Naive thymus-derived CD4-positive, alpha-beta T cell (primary cell): ENCODE measurements around the gene TIMP1. TPM values are rescaled to one million over a fixed set of nuclear protein-coding genes. Genes with fewer than 3 reads are reported as not detected.

Experiments used
- ATAC-seq: fragments of 150-1000 bp; cut with Tn5 transposase; 2 replicates; pipeline ENCODE4 v1.10.0; 2021; ENCODE audit warnings: mild to moderate bottlenecking, moderate library complexity
- CTCF ChIA-PET: fragments of 350-600 bp; sonication (Branson Sonifier 250); formaldehyde crosslinking; loops from one replicate; lab custom pipeline; 2021; ENCODE audit warnings: antibody characterized with exemption; lab: Charles Lee
- POLR2A ChIA-PET: fragments of 350-600 bp; sonication (Branson Sonifier 250); formaldehyde crosslinking; loops from one replicate; lab custom pipeline; 2021; ENCODE audit warnings: antibody characterized with exemption, inconsistent platforms; lab: Charles Lee
- DNase-seq, 9 donors: peaks; one replicate each; pipeline versions ENCODE4 v3.0.0 to v3.0.0-alpha.2; 2020 to 2022; ENCODE audit warnings: mixed read lengths in 1 of 9
- H3K27ac ChIP-seq: one replicate; pipeline ENCODE4 v1.7.0; 2013; ENCODE audit warnings: mild to moderate bottlenecking, low read depth, low read length, moderate library complexity
- H3K27me3 ChIP-seq, 2 donors: one replicate each; pipeline ENCODE4 v1.7.0; 2013; ENCODE audit warnings: low read length in 2 of 2, mild to moderate bottlenecking in 2 of 2, moderate library complexity in 2 of 2; ENCODE audit not compliant: control insufficient read depth in 2 of 2, insufficient read depth in 2 of 2
- H3K36me3 ChIP-seq, 3 experiments: 1 replicate in 2 of 3; 2 replicates in 1 of 3; pipeline ENCODE4 v1.7.0; 2013; ENCODE audit warnings: low read length in 3 of 3, mild to moderate bottlenecking in 3 of 3, moderate library complexity in 1 of 3; ENCODE audit not compliant: insufficient read depth in 3 of 3, control insufficient read depth in 2 of 3
- H3K4me1 ChIP-seq, 2 donors: one replicate each; pipeline ENCODE4 v1.7.0; 2013; ENCODE audit warnings: low read length in 2 of 2, mild to moderate bottlenecking in 2 of 2, moderate library complexity in 1 of 2; ENCODE audit not compliant: control insufficient read depth in 2 of 2, insufficient read depth in 2 of 2
- H3K4me3 ChIP-seq: 2 replicates; pipeline ENCODE4 v1.7.0; 2013; ENCODE audit warnings: mild to moderate bottlenecking, low read length
- H3K9me3 ChIP-seq, 3 experiments: 1 replicate in 2 of 3; 2 replicates in 1 of 3; pipeline ENCODE4 v1.7.0; 2013; ENCODE audit warnings: low read length in 3 of 3; ENCODE audit not compliant: control insufficient read depth in 2 of 3
- H3K27ac Mint-ChIP-seq, 9 donors: one replicate each; pipeline ENCODE4 v1.8.0; 2020 to 2022; ENCODE audit warnings: mixed read lengths in 9 of 9, mild to moderate bottlenecking in 8 of 9, moderate library complexity in 5 of 9, inconsistent platforms in 2 of 9
- H3K27me3 Mint-ChIP-seq, 5 donors: one replicate each; pipeline ENCODE4 v1.8.0; 2021 to 2022; ENCODE audit warnings: mixed read lengths in 5 of 5, mild to moderate bottlenecking in 1 of 5
- H3K36me3 Mint-ChIP-seq, 5 donors: one replicate each; pipeline ENCODE4 v1.8.0; 2020 to 2022; ENCODE audit warnings: mixed read lengths in 5 of 5, mild to moderate bottlenecking in 3 of 5, inconsistent platforms in 1 of 5
- H3K4me1 Mint-ChIP-seq, 7 donors: one replicate each; pipeline ENCODE4 v1.8.0; 2020 to 2022; ENCODE audit warnings: mixed read lengths in 7 of 7, mild to moderate bottlenecking in 3 of 7, inconsistent platforms in 1 of 7
- H3K4me3 Mint-ChIP-seq, 10 donors: one replicate each; pipeline ENCODE4 v1.8.0; 2020 to 2022; ENCODE audit warnings: mild to moderate bottlenecking in 10 of 10, mixed read lengths in 10 of 10, moderate library complexity in 6 of 10, inconsistent platforms in 2 of 10
- H3K9me3 Mint-ChIP-seq, 11 donors: one replicate each; pipeline ENCODE4 v1.8.0; 2020 to 2022; ENCODE audit warnings: mixed read lengths in 11 of 11, mild to moderate bottlenecking in 4 of 11, inconsistent platforms in 1 of 11, moderate library complexity in 1 of 11
- intact Hi-C, 2 donors: fragments of 100-400 bp; cut with micrococcal nuclease; formaldehyde crosslinking; loops; one replicate each; pipeline ENCODE4 v1.15.1; 2023
- polyA plus RNA-seq, 2 donors: library from polyadenylated mRNA; unstranded; fragments of 300-500 nt; fragmentation: Illumina TruSeq; gene quantifications; one replicate each; pipeline ENCODE4 v1.2.3, GENCODE V29; 2021
- total RNA-seq, 6 experiments: library from RNA in 5 of 6; stranded (reverse) in 5 of 6; gene quantifications; 1 replicate in 5 of 6; 2 replicates in 1 of 6; pipeline ENCODE4 v1.2.3 and lab custom pipeline; 2021 to 2026

Gene TIMP1
- total and polyA plus RNA-seq, 7 experiments from 2014 or later = 47.0 to 117 (median 85.2) TPM

- no peak for ATAC-seq
- Histone ChIP-seq H3K27ac (no peak overlapping the region), H3K36me3 (peaks cover 0 to 9% (median 6%) of the 10 kb centered on the region in 3 experiments), H3K27me3 (no peaks in the 10 kb centered on the region), H3K4me1 (peaks cover 9 to 15% of the 10 kb centered on the region in 2 donors), H3K4me3 (no peak overlapping the region), H3K9me3 (no peaks in the 10 kb centered on the region)
- Mint-ChIP-seq H3K36me3 (peaks cover 0 to 3% (median 2%) of the 10 kb centered on the region in 5 donors), H3K4me1 (peaks cover 9 to 42% (median 35%) of the 10 kb centered on the region in 7 donors), H3K9me3 (peaks cover 0 to 5% (median 0%) of the 10 kb centered on the region in 11 donors), H3K4me3 (peak overlapping the region in 2 of 10 donors; percentile 1 to 12), H3K27me3 (no peaks in the 10 kb centered on the region), H3K27ac (no peak overlapping the region)
- POLR2A ChIA-PET = interaction anchor here (1.0 kb wide), 1 partner anchor 10 kb away, joined by 3 read pairs; no protein-coding TSS in a partner anchor
- CTCF ChIA-PET = no interaction called here
- intact Hi-C loops = no loop called here
- no peak for DNase-seq
These were observed 23.8 kb upstream of the TIMP1 start for GRCh38 chrX:47558436-47558835.

- peaks cover 0 to 5% (median 0%) of the 10 kb centered on the region in 11 donors for H3K9me3 Mint-ChIP-seq
- ChIA-PET POLR2A (interaction anchor here (0.7 to 1.4 kb wide), 3 partner anchors 10 to 327 kb away, joined by 3 to 4 read pairs (median 3); no protein-coding TSS in a partner anchor), CTCF (no interaction called here)
- H3K36me3 ChIP-seq = peaks cover 8 to 28% (median 16%) of the 10 kb centered on the region in 3 experiments
- no peak for DNase-seq
- ATAC-seq = no peak
- H3K27me3 Mint-ChIP-seq = no peaks in the 10 kb centered on the region
- H3K36me3 Mint-ChIP-seq = peaks cover 0 to 11% (median 10%) of the 10 kb centered on the region in 5 donors
- H3K4me1 ChIP-seq = peaks cover 10 to 18% of the 10 kb centered on the region in 2 donors
- intact Hi-C loops = loop anchor here (2.0 to 5.0 kb wide), 8 partner anchors 192 to 1337 kb away; partner anchors contain the start of genes ZNF81 (in 2 of the 2), PQBP1 (in 1 of the 2), TIMM17B (in 1 of the 2) and USP11 (in 1 of the 2)
- H3K27me3 ChIP-seq = no peaks in the 10 kb centered on the region
- H3K9me3 ChIP-seq = no peaks in the 10 kb centered on the region
- peak overlapping the region; percentile 85 to 98 (median 92) for H3K4me3 Mint-ChIP-seq
- peak overlapping the region; percentile 96 to 100 (median 97) for H3K27ac Mint-ChIP-seq
- peaks cover 12 to 61% (median 46%) of the 10 kb centered on the region in 7 donors for H3K4me1 Mint-ChIP-seq
- H3K27ac ChIP-seq = peak overlapping the region; percentile 92
- peak overlapping the region; percentile 92 for H3K4me3 ChIP-seq
These were observed 21.9 kb upstream of the TIMP1 start for GRCh38 chrX:47560179-47560933.

GRCh38 chrX:47560934-47561658, 21.1 kb upstream of the TIMP1 start, which contains the start of gene ARAF:
Gene ARAF (plus strand): TSS chrX:47561205. CDS start chrX:47562968, 1,763 bp downstream.
- ChIA-PET CTCF (no interaction called here), POLR2A (interaction anchor here (0.6 to 1.5 kb wide), 4 partner anchors 21 to 328 kb away, joined by 3 to 4 read pairs (median 4); partner anchors contain the start of gene TIMP1)
- peak within 1 kb of the TSS; percentile 85 to 98 (median 92) for H3K4me3 Mint-ChIP-seq
- no peaks in the 10 kb centered on the region for H3K27me3 ChIP-seq
- ATAC-seq (peak; percentile 92), DNase-seq (peak; percentile 78 to 98 (median 96))
- peaks cover 0 to 5% (median 0%) of the 10 kb centered on the region in 11 donors for H3K9me3 Mint-ChIP-seq
- peak within 1 kb of the TSS; percentile 92 for H3K27ac ChIP-seq
- peak within 1 kb of the TSS; percentile 92 for H3K4me3 ChIP-seq
- peaks cover 10 to 18% of the 10 kb centered on the region in 2 donors for H3K4me1 ChIP-seq
- H3K36me3 ChIP-seq = peaks cover 8 to 28% (median 16%) of the 10 kb centered on the region in 3 experiments
- H3K27ac Mint-ChIP-seq = peak within 1 kb of the TSS; percentile 96 to 100 (median 97)
- H3K27me3 Mint-ChIP-seq = no peaks in the 10 kb centered on the region
- intact Hi-C loops = loop anchor here (1.0 to 5.0 kb wide), 17 partner anchors 20 to 1336 kb away; partner anchors contain the start of genes ELK1 (in 2 of the 2), USP11 (in 2 of the 2), ZNF81 (in 2 of the 2) and CFP (in 1 of the 2)
- peaks cover 0 to 12% (median 10%) of the 10 kb centered on the region in 5 donors for H3K36me3 Mint-ChIP-seq
- no peaks in the 10 kb centered on the region for H3K9me3 ChIP-seq
- H3K4me1 Mint-ChIP-seq = peaks cover 12 to 57% (median 42%) of the 10 kb centered on the region in 7 donors

- CTCF ChIA-PET = no interaction called here
- Mint-ChIP-seq H3K27me3 (no peaks in the 10 kb centered on the region), H3K36me3 (peaks cover 0 to 15% (median 10%) of the 10 kb centered on the region in 5 donors), H3K9me3 (peaks cover 0 to 5% (median 0%) of the 10 kb centered on the region in 11 donors), H3K27ac (peak overlapping the region; percentile 96 to 100 (median 97)), H3K4me1 (peaks cover 8 to 52% (median 36%) of the 10 kb centered on the region in 7 donors), H3K4me3 (peak overlapping the region; percentile 85 to 98 (median 92))
- Histone ChIP-seq H3K4me3 (peak overlapping the region; percentile 92), H3K9me3 (no peaks in the 10 kb centered on the region), H3K4me1 (peaks cover 10 to 18% of the 10 kb centered on the region in 2 donors), H3K27ac (peak overlapping the region; percentile 92), H3K36me3 (peaks cover 8 to 34% (median 22%) of the 10 kb centered on the region in 3 experiments), H3K27me3 (no peaks in the 10 kb centered on the region)
- DNase-seq = no peak
- POLR2A ChIA-PET = interaction anchor here (0.6 to 1.5 kb wide), 4 partner anchors 20 to 275 kb away, joined by 3 to 4 read pairs (median 4); partner anchors contain the start of genes TIMP1 and ZNF81
- no peak for ATAC-seq
- intact Hi-C loops = loop anchor here (1.0 to 5.0 kb wide), 18 partner anchors 20 to 1336 kb away; partner anchors contain the start of genes ELK1 (in 2 of the 2), USP11 (in 2 of the 2), ZNF81 (in 2 of the 2) and CFP (in 1 of the 2)
These were observed 20.5 kb upstream of the TIMP1 start for GRCh38 chrX:47561659-47562151.

- H3K27ac Mint-ChIP-seq = peak overlapping the region in 7 of 9 donors; percentile 21 to 76 (median 41)
- no peaks in the 10 kb centered on the region for H3K9me3 ChIP-seq
- H3K27ac ChIP-seq = no peak overlapping the region
- ATAC-seq = no peak
- intact Hi-C loops = loop anchor here (1.0 to 5.0 kb wide), 5 partner anchors 82 to 1335 kb away; partner anchors contain the start of genes PQBP1 (in 1 of the 2), TIMM17B (in 1 of the 2) and ZNF81 (in 1 of the 2)
- DNase-seq = peak in 2 of 9 donors; percentile 22 to 26
- no peak overlapping the region for H3K4me3 ChIP-seq
- H3K27me3 ChIP-seq = no peaks in the 10 kb centered on the region
- H3K4me1 ChIP-seq = peaks cover 10 to 18% of the 10 kb centered on the region in 2 donors
- H3K36me3 ChIP-seq = peaks cover 8 to 44% (median 30%) of the 10 kb centered on the region in 3 experiments
- peaks cover 6 to 54% (median 39%) of the 10 kb centered on the region in 7 donors for H3K4me1 Mint-ChIP-seq
- POLR2A ChIA-PET = interaction anchor here (1.5 kb wide), 1 partner anchor 19 kb away, joined by 4 read pairs; the partner anchor contains the start of gene TIMP1
- no peaks in the 10 kb centered on the region for H3K27me3 Mint-ChIP-seq
- CTCF ChIA-PET = interaction anchor here (1.1 kb wide), 1 partner anchor 81 kb away, joined by 3 read pairs; no protein-coding TSS in a partner anchor
- peak overlapping the region; percentile 74 to 96 (median 86) for H3K4me3 Mint-ChIP-seq
- peaks cover 0 to 5% (median 0%) of the 10 kb centered on the region in 11 donors for H3K9me3 Mint-ChIP-seq
- peaks cover 0 to 18% (median 11%) of the 10 kb centered on the region in 5 donors for H3K36me3 Mint-ChIP-seq
These were observed 19.5 kb upstream of the TIMP1 start for GRCh38 chrX:47562615-47563243.
